PFSK-1 (cell line): Measurements from ENCODE around the gene PRMT6.

Source experiments
- POLR2AphosphoS5 ChIP-seq: IDR thresholded peaks from 2 replicates; pipeline ENCODE4 v1.6.1; 2012; ENCODE audit warnings: low read depth, mild to moderate bottlenecking, control low read depth, low read length, moderate library complexity
- TAF1 ChIP-seq: IDR thresholded peaks from 2 replicates; pipeline ENCODE4 v1.6.1; 2012; ENCODE audit warnings: low read length, control low read depth, borderline replicate concordance; ENCODE audit not compliant: insufficient read depth
- TF ChIP-seq, protein P1 (sequence below), 2 experiments: IDR thresholded peaks; 2 replicates each; pipeline versions ENCODE4 v1.6.1 to v1.8.0; 2011 to 2012; ENCODE audit warnings: low read depth in 2 of 2, low read length in 2 of 2, control low read depth in 1 of 2, inconsistent platforms in 1 of 2, mild to moderate bottlenecking in 1 of 2, moderate library complexity in 1 of 2; ENCODE audit not compliant: insufficient read depth in 1 of 2

DNA sequence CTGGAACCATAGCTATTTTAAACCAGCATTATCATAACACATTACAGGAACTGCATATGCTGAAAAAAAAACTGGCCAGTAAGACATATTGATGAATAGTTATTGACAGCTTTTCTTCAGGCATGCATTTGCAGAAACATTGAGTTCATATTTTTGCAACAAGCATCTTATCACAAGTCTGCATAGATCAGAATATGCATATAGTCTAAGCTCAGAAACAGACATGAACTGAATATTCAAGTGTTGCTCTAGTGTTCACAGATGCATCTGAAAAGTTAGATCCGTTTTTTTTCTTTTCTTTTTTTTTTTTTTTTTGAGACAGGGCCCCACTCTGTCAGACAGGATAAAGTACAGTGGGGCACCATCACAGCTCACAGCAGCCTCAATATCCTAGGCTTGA, 22.8 kb downstream of the PRMT6 start:
- no peak for TF ChIP-seq TAF1
- TF ChIP-seq, protein P1, sequence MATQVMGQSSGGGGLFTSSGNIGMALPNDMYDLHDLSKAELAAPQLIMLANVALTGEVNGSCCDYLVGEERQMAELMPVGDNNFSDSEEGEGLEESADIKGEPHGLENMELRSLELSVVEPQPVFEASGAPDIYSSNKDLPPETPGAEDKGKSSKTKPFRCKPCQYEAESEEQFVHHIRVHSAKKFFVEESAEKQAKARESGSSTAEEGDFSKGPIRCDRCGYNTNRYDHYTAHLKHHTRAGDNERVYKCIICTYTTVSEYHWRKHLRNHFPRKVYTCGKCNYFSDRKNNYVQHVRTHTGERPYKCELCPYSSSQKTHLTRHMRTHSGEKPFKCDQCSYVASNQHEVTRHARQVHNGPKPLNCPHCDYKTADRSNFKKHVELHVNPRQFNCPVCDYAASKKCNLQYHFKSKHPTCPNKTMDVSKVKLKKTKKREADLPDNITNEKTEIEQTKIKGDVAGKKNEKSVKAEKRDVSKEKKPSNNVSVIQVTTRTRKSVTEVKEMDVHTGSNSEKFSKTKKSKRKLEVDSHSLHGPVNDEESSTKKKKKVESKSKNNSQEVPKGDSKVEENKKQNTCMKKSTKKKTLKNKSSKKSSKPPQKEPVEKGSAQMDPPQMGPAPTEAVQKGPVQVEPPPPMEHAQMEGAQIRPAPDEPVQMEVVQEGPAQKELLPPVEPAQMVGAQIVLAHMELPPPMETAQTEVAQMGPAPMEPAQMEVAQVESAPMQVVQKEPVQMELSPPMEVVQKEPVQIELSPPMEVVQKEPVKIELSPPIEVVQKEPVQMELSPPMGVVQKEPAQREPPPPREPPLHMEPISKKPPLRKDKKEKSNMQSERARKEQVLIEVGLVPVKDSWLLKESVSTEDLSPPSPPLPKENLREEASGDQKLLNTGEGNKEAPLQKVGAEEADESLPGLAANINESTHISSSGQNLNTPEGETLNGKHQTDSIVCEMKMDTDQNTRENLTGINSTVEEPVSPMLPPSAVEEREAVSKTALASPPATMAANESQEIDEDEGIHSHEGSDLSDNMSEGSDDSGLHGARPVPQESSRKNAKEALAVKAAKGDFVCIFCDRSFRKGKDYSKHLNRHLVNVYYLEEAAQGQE (IDR thresholded peaks at IDR 0.05; ENCODE audit: insufficient read depth in 1 of 2, low read depth in 2 of 2, low read length in 2 of 2): no peak
- no peak for TF ChIP-seq POLR2AphosphoS5
